Right renal pelvis (tissue), 4 donors: ENCODE data around the gene PRR36. TPM values are rescaled to one million over a fixed set of nuclear protein-coding genes. Genes with fewer than 3 reads are reported as not detected.

ENCODE experiments used
- DNase-seq, 4 donors: peaks; one replicate each; pipeline ENCODE4 v3.0.0-alpha.2; 2013; ENCODE audit warnings: low read depth in 4 of 4, low spot score in 3 of 4, missing footprints in 1 of 4
- polyA plus RNA-seq, 4 donors: library from polyadenylated mRNA; unstranded; fragments of 120-200 nt; gene quantifications; one replicate each; pipeline ENCODE4 v1.2.1, GENCODE V29; 2013; ENCODE audit not compliant: insufficient read length in 4 of 4

PRR36 gene
- polyA plus RNA-seq, 4 donors = 5.6 to 9.4 (median 7.6) TPM

GRCh38 chr19:7848779-7849457 lies 25.3 kb downstream of the PRR36 start:
- DNase-seq = no peak

GRCh38 chr19:7847664-7848063 lies 26.5 kb downstream of the PRR36 start:
- no peak for DNase-seq

GRCh38 chr19:7846155-7846646 lies 28.0 kb downstream of the PRR36 start:
- DNase-seq = no peak

GRCh38 chr19:7845390-7846154 lies 28.6 kb downstream of the PRR36 start:
- no peak for DNase-seq

- DNase-seq = no peak
Observed at GRCh38 chr19:7844951-7845350, 29.2 kb downstream of the PRR36 start.

GRCh38 chr19:7844405-7844804 lies 29.8 kb downstream of the PRR36 start:
- DNase-seq = no peak

- no peak for DNase-seq
Observed at GRCh38 chr19:7843521-7843920, 30.7 kb downstream of the PRR36 start.

GRCh38 chr19:7842661-7843294 lies 31.4 kb downstream of the PRR36 start:
- DNase-seq = no peak

- DNase-seq = no peak
Observed at GRCh38 chr19:7841751-7842660, 32.2 kb downstream of the PRR36 start.

GRCh38 chr19:7840629-7841028 lies 33.6 kb downstream of the PRR36 start:
- no peak for DNase-seq

- no peak for DNase-seq
Observed at GRCh38 chr19:7839476-7839875, 34.7 kb downstream of the PRR36 start.

GRCh38 chr19:7833225-7834099 lies 40.7 kb downstream of the PRR36 start:
- DNase-seq = no peak

- DNase-seq = no peak
Observed at GRCh38 chr19:7832781-7833180, 41.4 kb downstream of the PRR36 start.

GRCh38 chr19:7832009-7832408 lies 42.2 kb downstream of the PRR36 start:
- DNase-seq = no peak

GRCh38 chr19:7831452-7831851 lies 42.7 kb downstream of the PRR36 start:
- no peak for DNase-seq

- DNase-seq = no peak
Observed at GRCh38 chr19:7830823-7831222, 43.4 kb downstream of the PRR36 start.

GRCh38 chr19:7830272-7830771 lies 43.9 kb downstream of the PRR36 start:
- no peak for DNase-seq

- peak; percentile 98 to 99 (median 99) for DNase-seq
Observed at GRCh38 chr19:7829561-7830271, 44.5 kb downstream of the PRR36 start, which contains the start of gene EVI5L. Gene EVI5L (plus strand): TSS chr19:7830218. CDS start chr19:7846543, 16,325 bp downstream.

- DNase-seq = no peak
Observed at GRCh38 chr19:7829166-7829520, 45.0 kb downstream of the PRR36 start.
